Measurements from ENCODE around the gene RHD.
"Not testable (repeated sequence)": the region's sequence is repeated elsewhere in the genome, so short reads cannot be mapped to it uniquely, and the experiment has no call there.

The RHD gene

DNA sequence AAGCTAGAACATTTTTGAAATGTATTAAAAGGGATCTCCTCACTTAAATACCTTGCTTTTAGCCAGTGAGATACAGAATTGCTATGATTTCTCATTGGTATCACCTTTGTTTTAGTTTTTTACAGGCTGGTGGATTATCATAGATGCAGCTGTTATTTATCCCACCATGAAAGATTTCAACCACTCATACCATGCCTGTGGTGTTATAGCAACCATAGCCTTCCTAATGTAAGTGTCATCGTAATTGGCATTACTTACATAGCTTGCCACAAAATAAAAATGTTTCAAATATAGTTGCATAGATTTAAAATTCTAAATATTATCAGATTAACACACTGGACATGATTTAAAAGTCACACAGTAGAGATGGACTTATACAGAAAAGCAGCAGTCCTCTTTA lies 70.5 kb downstream of the RHD start:
- no peak for DNase-seq (ENCODE audit: low read depth in 1 of 2, low spot score in 1 of 2)
- in situ Hi-C loops (cut with HindIII; ENCODE audit: low pct_unique_long_range_greater_than_20kb, low sequenced_read_pairs): no loop called here

DNA sequence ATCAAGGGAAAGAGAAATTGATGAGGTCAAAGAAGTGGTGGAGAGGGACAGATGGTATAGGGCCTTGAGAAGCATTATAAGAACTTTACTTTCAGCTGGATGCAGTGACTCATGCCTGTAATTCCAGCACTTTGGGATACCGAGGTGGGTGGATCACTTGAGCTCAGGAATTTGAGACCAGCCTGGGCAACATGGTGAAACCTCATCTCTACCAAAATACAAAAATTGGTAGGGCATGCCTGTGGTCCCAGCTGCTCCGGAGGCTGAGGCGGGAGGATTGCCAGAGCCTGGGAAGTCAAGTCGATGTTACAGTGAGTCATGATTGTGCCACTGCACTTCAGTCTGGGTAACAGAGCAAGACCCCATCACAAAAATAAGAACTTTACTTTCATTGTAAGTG lies 71.6 kb downstream of the RHD start:
- no peak for TF ChIP-seq JUND (IDR thresholded peaks at IDR 0.05; ENCODE audit: low read depth)
- no peak for DNase-seq (ENCODE audit: low read depth in 1 of 2, low spot score in 1 of 2)
- in situ Hi-C loops (cut with HindIII; ENCODE audit: low pct_unique_long_range_greater_than_20kb, low sequenced_read_pairs): no loop called here

More for the DNA sequence above, 70.5 kb downstream of the RHD start:
- no peak for TF ChIP-seq JUND (IDR thresholded peaks at IDR 0.05; ENCODE audit: low read depth)

DNA sequence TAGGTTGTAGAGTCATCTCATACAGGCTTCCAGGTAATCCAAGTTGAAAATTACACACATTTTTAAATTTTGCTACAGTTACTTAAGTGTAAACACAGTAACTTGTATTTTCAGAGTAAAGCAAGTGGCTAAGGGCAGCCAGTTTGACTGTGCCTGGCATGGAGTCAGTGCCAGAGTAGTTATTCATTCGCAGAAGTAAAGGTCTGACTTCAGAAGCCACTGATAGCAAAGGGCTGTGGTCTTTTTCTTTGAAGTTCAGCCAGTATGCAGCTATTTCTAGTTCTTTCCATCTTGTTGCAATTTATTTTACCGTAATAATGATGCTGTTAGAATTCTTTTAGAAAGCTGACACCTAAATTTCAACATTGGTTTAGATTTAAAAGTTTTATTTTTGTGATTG lies 75.2 kb downstream of the RHD start:
- no peak for TF ChIP-seq JUND (IDR thresholded peaks at IDR 0.05; ENCODE audit: low read depth)
- DNase-seq (ENCODE audit: low read depth in 1 of 2, low spot score in 1 of 2): no peak
- in situ Hi-C loops (cut with HindIII; ENCODE audit: low pct_unique_long_range_greater_than_20kb, low sequenced_read_pairs): no loop called here

DNA sequence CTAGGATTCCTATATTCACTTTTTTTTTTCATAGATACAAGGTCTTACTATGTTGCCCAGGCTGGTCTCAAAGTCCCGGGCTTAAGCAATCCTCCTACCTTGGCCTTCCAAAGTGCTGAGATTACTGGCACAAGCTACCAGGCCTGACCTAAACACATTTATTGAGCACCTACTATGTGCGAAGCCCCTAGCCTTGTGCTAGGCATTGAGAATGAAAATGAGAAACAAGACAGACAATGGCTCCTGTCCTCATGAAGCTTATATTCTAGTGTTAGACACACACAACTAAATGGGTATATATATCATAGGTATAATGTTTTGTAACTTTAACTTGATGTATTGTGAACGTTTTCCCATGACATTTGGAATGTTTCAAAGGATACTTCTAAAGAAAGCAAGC lies 77.3 kb downstream of the RHD start:
- no peak for DNase-seq (ENCODE audit: low read depth in 1 of 2, low spot score in 1 of 2)
- in situ Hi-C loops (cut with HindIII; ENCODE audit: low pct_unique_long_range_greater_than_20kb, low sequenced_read_pairs): no loop called here
- TF ChIP-seq JUND (IDR thresholded peaks at IDR 0.05; ENCODE audit: low read depth): no peak

DNA sequence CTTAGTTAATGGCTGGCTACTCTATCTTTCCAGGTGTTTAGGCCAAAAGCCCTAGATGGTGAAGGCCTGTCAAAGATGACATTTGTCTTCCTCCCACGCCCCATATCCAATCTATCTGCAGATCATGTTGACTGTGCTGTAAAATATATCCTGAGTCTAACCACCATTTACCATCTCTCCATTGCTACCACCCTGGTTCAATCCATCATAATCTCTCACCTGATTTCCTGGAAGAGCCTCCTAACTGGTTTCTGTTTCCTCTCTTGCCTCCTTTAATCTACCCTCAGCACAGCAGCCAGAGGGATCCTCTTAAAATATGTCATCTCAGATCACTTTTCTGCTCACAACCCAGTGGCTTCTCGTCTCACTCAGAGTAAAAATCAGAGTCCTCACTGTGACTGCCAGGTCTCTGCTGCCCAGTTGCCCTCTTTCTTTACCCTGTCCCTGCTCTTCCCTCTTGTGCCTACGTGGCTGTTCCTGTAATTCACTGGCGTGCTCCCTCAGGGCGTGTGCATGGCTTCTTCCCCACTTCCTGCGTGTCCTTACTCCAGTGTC lies 83.6 kb downstream of the RHD start:
- no peak for TF ChIP-seq JUND (IDR thresholded peaks at IDR 0.05; ENCODE audit: low read depth)
- DNase-seq (ENCODE audit: low read depth in 1 of 2, low spot score in 1 of 2): no peak
- in situ Hi-C loops (cut with HindIII; ENCODE audit: low pct_unique_long_range_greater_than_20kb, low sequenced_read_pairs): no loop called here

DNA sequence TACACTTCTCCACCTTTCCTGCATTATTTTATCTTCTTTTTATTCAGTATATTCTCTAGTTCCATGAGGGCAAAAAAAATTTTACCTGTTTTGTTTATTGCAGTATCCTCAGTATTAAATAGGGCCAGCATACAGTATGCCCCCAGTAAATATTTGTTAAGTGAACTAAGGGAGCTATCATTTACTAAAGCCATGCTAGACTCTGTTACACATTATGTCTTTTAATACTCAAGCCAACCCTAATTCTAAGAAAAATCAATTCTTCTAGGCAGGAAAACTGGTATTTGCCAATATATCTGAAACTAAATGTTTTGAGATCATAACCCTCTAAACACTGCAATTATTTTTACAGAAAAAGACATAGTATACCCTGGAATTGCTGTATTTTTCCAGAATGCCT lies 84.1 kb downstream of the RHD start:
- DNase-seq (ENCODE audit: low read depth in 1 of 2, low spot score in 1 of 2): no peak
- in situ Hi-C loops (cut with HindIII; ENCODE audit: low pct_unique_long_range_greater_than_20kb, low sequenced_read_pairs): no loop called here
- no peak for TF ChIP-seq JUND (IDR thresholded peaks at IDR 0.05; ENCODE audit: low read depth)

DNA sequence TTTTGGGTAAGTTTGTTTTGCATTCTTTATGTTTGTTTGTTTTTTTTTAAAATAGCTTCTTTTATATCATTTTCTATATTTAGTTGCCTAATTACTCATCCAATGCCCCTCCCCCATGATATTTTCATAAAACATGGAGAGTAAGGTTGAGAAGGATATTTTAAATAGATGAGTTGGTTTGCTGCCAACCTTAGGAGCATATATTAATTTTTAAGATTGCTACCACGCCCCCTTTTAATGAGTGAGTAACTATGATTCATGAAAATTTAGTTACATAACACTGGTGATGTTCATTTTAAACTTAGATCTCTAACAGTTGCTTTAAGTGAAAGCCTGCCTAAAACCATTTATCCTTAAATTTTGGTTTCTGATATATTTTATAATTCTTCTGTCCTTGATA lies 84.5 kb downstream of the RHD start:
- in situ Hi-C loops (cut with HindIII; ENCODE audit: low pct_unique_long_range_greater_than_20kb, low sequenced_read_pairs): no loop called here
- no peak for DNase-seq (ENCODE audit: low read depth in 1 of 2, low spot score in 1 of 2)
- TF ChIP-seq JUND (IDR thresholded peaks at IDR 0.05; ENCODE audit: low read depth): no peak

DNA sequence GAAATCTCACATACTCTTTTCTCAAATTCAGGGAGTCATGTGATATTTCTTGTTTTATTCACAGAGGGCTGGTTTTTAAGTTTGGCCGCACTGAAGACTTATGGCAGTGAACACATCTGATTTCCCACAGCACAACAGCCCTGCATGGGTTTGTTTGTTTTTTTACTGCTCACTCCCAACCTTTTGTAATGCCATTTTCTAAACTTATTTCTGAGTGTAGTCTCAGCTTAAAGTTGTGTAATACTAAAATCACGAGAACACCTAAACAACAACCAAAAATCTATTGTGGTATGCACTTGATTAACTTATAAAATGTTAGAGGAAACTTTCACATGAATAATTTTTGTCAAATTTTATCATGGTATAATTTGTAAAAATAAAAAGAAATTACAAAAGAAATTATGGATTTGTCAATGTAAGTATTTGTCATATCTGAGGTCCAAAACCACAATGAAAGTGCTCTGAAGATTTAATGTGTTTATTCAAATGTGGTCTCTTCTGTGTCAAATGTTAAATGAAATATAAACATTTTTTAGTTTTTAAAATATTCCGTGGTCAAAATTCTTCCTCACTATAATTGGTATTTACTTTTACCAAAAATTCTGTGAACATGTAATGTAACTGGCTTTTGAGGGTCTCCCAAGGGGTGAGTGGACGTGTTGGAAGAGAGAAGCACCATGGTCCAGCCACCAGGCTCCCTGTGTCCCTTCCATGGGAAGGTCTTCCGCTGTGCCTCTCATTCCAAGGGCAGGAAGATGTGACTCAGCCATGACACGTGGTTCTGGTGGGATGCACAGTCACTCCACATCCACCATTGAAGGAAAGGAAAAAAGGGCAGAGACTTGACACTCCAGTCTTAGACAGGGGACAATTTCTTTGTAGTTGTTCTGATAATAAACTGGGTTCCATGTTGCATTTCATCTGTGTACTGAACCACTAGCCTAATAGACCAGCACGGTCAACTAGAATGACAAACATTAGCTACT lies 88.6 kb downstream of the RHD start:
- TF ChIP-seq JUND (IDR thresholded peaks at IDR 0.05; ENCODE audit: low read depth): no peak
- no peak for DNase-seq (ENCODE audit: low read depth in 1 of 2, low spot score in 1 of 2)
- in situ Hi-C loops (cut with HindIII; ENCODE audit: low pct_unique_long_range_greater_than_20kb, low sequenced_read_pairs): no loop called here

DNA sequence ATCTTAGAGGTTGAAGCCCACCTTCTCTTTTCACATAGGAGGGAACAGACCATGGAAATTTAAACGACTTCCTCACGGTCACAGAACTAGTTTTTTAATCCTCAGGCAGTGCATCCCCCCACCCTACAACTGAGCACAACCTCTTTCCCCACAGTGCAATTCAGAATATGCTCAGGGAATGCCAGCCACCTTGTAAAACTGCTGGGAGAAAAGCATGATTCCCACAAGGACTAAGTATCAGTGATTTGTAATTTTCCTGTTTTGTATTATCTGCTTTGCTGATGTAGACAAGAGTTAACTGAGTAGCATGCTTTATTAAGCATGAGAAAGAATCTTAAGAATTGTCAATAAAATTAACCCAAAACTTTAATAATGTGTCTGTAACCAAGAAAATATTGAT lies 89.6 kb downstream of the RHD start:
- in situ Hi-C loops (cut with HindIII; ENCODE audit: low pct_unique_long_range_greater_than_20kb, low sequenced_read_pairs): no loop called here
- DNase-seq (ENCODE audit: low read depth in 1 of 2, low spot score in 1 of 2): no peak
- TF ChIP-seq JUND (IDR thresholded peaks at IDR 0.05; ENCODE audit: low read depth): no peak

DNA sequence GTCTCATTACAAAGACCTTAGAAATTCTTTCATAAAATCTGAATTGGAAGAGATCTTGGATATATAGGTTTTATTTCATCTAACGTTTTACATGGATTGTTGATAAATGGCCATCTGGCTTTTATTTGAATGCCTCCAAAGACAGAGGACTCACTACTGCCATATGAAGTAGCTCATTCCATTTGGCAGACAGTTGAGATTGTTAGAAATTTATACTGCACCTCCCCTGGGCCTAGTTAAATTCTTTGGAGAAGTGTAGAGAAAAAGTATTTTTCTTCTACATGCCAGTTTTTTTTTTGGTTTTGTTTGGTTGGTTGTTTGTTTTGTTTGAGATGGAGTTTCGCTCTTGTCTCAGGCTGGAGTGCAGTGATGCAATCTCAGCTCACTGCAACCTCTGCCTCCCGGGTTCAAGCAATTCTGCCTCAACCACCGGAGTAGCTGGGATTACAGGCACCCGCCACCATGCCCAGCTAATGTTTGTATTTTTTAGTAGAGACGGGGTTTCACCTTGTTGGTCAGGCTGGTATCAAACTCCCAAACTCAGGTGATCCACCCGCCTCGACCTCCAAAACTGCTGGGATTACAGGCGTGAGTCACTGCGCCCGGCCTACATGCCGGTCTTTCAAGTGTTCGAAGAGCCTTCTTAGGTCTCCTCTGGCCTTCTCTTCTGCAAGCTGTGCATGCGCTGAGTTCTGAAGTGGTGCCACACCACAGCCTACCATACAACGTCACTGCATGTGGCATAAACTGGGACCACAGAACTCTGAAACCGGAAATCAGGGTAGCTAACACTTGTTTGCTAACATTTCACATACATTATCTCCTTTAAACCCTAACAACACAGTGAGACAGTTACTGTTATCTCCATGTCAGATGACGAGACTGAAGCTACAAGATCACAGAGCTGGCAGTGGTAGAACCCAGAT lies 90.6 kb downstream of the RHD start:
- in situ Hi-C loops (cut with HindIII; ENCODE audit: low pct_unique_long_range_greater_than_20kb, low sequenced_read_pairs); DNase-seq (ENCODE audit: low read depth in 1 of 2, low spot score in 1 of 2): not testable (repeated sequence)

DNA sequence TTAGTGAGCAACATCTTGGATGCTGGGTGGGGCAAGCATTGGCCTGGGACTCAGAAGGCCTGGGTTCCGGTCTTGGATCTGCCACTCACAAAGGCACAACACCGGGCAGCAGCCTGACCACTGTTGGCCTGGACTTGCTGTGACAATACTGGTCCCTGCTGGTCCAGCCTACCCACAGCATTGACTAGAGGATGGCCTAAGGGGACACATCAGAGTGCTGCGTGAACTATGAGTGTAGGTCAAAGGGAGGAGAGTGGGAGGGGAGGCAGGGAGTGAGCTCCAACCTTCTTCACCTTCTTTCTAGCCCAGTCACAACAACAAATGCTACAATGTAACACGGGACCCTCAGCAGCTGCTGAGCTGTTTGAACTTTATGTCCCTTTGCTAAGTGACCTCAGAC lies 96.9 kb downstream of the RHD start:
- in situ Hi-C loops (cut with HindIII; ENCODE audit: low pct_unique_long_range_greater_than_20kb, low sequenced_read_pairs): no loop called here

DNA sequence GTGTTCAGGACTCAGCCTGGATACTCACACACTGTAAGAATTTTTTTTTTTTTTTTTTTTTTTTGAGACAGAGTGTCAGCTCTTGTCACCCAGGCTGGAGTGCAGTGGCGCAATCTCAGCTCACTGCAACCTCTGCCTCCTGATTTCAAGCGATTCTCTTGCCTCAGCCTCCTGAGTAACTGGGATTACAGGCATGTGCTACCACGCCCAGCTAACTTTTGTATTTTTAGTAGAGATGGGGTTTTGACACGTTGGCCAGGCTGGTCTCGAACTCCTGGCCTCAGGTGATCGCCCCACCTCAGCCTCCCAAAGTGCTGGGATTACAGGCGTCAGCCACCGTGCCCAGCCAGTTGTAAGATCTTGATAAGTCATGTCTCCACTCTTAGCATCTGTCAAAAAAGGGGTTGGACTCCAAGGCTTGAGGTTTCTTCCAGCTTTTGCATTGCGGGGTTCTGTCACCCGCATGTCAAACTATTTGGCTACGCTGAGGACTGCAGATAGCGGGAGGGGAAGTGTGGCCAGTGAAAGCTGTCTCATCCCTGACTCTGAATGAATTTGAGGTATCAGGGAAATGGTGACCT lies 97.5 kb downstream of the RHD start:
- in situ Hi-C loops (cut with HindIII; ENCODE audit: low pct_unique_long_range_greater_than_20kb, low sequenced_read_pairs); DNase-seq (ENCODE audit: low read depth in 1 of 2, low spot score in 1 of 2): not testable (repeated sequence)

More for the DNA sequence above, 96.9 kb downstream of the RHD start:
- DNase-seq (ENCODE audit: low read depth in 1 of 2, low spot score in 1 of 2): peak in 1 of 2 experiments; percentile 4
- TF ChIP-seq JUND (IDR thresholded peaks at IDR 0.05; ENCODE audit: low read depth): no peak

DNA sequence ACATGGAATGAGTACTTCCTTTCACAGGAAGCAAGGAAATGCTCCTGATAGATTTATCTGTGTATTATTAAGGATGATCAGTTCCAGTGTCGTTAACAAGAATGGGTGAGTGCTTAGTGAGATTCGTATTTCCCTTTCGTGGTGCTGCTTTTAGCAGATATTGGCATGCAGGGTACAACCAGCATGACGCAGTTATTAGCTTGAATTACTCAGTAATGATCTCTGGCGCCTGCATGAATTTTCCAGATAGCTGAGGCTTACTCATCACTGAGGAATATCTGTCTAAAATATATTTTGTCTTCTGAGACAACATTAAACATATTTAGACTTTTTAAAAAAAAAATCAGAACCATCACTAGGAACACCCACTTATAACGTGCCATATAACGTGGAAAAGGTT lies 99.4 kb downstream of the RHD start:
- DNase-seq (ENCODE audit: low read depth in 1 of 2, low spot score in 1 of 2); in situ Hi-C loops (cut with HindIII; ENCODE audit: low pct_unique_long_range_greater_than_20kb, low sequenced_read_pairs): not testable (repeated sequence)

DNA sequence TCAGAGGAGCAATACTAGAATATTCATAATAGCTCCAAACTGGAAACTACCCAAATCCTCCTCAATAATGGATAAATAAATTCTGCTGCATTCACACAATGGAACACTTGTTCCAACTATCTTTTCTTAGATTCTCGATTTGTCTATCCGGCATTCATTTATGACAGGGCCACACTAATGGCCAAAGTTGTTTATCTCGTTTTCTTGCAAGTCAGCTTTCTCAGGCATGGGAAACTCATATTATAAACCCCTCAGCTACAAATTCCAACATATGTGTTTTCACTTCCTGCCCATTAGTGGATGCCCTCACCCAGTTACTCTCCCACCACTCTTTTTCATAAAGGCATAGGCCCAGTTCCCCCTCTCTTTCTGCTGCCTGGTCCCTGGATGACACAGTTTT lies 106.1 kb downstream of the RHD start:
- DNase-seq (ENCODE audit: low read depth in 1 of 2, low spot score in 1 of 2); in situ Hi-C loops (cut with HindIII; ENCODE audit: low pct_unique_long_range_greater_than_20kb, low sequenced_read_pairs): not testable (repeated sequence)
